GM19035 (cell line): ENCODE data around the gene HELZ2.
"Not testable (repeated sequence)": the region's sequence is repeated elsewhere in the genome, so short reads cannot be mapped to it uniquely, and the experiment has no call there.

Source experiments
- ATAC-seq: cut with Tn5 transposase; IDR thresholded peaks from one replicate; pipeline ENCODE4 v1.9.1; 2021; ENCODE audit not compliant: unreplicated experiment

Gene HELZ2, protein sequence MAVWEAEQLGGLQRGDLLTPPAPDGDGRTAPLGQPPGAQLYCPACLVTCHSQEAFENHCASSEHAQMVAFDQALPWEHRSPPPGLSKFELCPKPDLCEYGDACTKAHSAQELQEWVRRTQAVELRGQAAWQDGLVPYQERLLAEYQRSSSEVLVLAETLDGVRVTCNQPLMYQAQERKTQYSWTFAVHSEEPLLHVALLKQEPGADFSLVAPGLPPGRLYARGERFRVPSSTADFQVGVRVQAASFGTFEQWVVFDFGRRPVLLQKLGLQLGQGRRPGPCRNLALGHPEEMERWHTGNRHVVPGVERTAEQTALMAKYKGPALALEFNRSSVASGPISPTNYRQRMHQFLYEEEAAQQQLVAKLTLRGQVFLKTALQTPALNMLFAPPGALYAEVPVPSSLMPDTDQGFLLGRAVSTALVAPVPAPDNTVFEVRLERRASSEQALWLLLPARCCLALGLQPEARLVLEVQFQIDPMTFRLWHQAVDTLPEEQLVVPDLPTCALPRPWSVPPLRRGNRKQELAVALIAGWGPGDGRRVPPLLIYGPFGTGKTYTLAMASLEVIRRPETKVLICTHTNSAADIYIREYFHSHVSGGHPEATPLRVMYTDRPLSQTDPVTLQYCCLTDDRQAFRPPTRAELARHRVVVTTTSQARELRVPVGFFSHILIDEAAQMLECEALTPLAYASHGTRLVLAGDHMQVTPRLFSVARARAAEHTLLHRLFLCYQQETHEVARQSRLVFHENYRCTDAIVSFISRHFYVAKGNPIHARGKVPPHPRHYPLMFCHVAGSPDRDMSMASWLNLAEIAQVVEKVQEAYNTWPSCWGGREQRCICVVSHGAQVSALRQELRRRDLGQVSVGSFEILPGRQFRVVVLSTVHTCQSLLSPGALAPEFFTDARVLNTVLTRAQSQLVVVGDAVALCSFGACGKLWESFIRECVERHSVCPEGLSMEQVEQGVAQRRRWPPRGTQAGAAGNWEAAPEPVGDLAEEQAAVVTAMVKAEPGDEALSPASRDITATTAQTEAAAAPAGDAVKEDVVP (N-terminal part only)

DNA sequence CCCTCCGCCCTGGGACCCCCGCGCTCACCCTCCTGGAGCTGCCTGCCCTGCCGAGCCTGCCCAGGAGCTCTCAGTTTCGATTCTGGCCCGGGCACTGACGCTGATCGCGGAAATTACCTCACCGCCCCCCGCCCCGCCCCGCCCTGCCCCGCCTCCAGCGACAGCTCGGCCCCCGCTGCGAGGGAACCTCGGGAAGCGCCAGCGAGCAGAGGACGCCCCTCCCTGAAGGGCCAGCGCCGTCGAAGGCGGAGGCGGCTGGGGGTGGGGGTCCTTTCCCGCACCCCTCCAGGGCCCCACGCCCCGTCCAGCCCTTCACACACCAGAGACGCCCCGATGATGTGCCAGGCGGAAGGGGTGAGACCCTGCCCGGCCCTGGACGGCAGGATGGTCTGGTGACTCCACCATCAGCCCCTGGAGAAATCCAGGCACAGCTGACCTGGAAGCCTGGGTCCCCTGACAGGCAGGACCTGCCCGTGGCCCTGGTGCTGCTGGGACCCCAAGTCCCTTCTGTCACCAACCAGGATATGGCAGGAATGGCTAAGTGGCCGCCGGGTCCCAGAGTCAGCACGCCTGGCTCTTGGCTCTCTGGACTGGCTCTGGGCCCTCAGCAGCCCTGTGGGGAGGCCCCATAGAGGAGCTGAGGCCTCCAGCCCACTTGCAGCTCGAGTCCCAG, at the start of gene HELZ2:
Gene HELZ2, minus strand, starts transcription at position 84 of the 673 bp plus-strand sequence. CDS start 1,854 bp downstream, outside the sequence.
- ATAC-seq, result no peak

DNA sequence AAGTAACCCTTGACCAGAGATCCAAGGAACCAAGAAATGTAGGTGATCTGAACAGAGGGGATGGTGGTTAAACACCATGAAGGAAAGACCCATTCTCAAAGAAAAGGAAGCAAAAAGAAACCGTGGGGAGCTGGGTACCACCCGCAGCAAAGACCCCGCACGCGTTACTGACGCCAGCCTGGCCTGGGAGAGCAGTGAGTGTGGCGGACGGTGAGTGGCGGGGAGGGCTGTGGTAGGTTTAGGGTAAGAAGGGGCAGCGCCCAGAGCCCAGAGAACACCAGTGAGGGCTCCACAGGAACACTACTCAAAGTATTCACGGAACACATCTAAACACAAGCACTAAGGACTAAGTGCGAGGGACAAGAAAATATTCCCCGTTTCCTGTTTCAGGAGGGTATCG, 48.7 kb upstream of the HELZ2 start:
- no peak for ATAC-seq

DNA sequence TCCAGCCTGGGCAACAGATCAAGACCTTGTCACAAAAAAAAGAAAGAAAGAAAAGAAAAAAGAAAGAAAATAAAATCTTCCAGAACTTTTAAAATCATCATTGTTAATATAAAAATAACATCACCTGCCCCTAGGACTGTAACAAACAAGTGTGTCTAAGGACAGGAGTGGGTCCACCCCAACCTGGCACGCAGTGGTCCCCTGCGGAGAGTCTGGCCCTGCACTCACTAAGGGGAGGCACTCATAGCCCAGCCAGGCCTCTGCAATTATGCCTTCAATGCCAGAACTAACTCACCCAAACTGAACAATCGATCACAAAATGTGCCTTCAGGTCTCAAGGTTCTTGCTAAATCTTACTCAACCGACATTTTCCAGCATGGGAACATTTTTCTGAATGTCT, 48.1 kb upstream of the HELZ2 start:
- ATAC-seq, result no peak

DNA sequence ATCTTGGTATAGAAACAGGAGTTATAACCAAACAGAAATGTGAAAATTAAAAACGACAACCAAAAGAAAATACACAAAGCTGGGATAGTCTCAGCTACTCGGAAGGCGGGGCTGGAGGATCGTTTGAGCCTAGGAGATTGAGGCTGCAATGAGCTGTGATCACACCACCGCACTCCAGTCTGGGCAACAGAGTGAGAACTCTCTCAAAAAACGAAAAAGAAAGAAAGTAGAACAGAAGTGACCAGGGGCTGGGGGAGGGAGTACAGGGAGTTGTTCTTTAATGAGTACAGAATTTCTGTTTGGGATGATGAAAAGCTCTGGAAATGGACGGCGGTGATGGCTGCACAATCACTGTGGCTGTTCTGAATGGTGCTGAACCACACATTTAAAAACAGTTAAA, 47.0 kb upstream of the HELZ2 start:
- no peak for ATAC-seq

DNA sequence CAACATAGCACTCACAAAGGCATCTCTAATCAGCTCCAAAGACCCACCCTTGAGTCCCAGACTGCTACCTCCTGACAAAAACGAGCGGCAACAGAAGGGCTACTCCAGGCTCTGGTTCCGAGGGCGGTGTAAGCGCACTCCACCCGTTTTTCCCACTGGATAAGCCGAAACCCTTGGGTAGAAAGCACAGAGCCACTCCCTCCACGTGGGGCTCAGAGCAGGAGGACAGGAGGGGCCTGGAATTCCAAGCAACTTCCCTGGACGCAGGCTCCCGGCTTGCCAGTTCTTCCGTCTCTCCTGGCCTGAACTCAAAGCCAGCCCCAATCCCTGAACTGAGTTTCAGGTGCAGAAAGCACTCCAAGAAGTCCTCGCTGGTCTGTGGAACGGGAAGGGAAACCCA, 45.5 kb upstream of the HELZ2 start:
- no peak for ATAC-seq

DNA sequence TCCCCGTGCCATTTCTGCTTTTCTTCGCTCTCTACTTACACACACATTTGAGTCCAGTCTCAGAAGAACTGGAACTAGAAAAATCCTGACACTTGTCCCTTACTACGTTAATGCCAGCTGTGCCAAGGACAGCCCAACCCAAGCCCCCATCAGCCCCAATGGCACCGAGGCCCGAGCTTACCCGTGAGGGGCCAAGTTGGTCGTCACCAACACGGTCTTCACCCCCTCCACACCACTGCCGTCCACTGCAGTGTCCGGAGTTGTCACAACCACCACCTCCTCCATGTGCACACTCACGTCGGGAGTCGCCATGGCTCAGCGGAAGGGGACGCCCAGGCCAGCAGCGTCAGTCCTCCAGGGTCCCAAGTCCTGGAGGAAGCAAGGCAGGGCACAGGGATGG, 45.0 kb upstream of the HELZ2 start:
- no peak for ATAC-seq

DNA sequence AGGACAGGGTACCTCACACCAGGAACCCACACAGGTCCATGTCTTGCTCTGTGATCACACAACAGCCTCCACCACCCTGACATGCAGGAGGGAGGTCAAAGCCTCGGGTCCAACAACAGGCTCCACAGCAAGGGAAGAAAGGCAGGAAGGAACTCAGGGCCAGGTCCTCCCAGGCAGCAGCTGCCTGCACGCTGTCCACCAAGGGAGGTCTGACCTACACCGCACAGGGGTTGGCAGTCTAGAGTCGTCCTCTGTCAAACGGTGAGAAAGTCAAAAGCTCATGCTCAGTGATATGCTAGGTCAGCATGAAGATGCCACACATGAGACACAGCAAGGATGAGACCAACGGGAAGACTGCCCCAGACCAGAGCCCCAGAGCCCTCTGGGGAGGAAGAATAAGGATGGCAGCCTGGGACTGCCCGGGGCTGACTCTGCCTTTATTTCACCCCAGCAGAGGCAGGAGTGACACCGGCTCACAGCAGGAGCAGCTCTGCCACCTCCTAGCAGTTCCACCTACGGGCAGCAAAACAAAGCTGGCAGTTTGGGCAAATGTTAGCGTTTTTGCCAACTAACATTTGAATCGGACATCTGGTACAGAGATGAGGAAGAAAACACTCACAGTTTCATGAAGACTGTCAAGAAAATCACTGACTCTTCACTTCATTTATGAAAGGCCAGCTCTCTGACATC, 44.4 kb upstream of the HELZ2 start:
- no peak for ATAC-seq

DNA sequence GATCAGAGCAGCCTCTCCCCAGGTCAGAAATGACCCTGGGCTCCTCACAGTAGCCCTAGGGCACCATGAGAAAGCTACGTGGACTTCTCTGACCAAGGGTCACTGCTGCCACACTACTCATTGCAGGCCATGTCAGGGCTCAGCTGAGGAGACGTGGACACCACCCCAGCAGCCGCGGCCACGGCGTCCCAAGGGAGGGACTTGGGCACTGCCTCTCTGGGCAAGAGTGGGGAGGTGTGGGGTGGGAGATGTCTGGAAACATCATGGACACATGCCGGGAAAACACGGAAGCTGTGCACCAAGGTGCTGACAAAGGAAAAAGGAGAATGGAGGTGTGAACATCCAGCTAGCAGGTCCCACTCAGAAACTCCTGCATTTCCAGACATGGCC, 43.8 kb upstream of the HELZ2 start:
- ATAC-seq, result no peak

DNA sequence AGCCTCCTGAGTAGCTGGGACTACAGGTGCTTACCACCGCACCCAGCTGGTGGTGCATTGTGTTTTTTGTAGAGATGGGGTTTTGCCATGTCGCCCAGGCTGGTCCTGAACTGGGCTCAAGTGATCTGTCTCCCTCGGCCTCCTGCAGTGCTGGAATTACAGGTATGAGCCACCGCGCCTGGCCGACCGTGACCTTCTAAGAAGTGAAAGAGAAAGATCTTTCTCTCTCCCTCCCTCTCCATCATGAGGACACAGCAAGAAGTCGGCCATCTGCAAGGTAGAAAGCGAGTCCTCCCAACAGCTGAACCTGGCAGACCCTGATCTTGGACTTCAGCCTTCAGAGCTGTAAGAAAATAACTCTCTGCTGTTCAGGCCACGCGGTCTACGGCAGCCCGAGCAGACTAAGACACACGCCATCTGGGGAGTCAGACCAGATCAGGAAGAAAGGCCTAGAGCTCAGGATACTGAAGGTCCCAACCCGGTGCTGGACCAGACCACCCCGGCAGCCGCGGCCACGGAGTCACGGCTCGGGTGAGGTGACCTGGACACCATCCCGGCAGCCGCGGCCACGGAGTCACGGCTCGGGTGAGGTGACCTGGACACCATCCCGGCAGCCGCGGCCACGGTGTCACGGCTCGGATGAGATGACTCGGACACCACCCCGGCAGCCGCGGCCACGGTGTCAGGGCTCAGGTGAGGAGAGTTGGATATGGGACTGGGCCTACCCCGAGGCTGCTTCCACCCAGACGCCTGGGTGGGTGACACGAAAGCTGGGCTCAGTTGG, 43.2 kb upstream of the HELZ2 start:
- no peak for ATAC-seq

DNA sequence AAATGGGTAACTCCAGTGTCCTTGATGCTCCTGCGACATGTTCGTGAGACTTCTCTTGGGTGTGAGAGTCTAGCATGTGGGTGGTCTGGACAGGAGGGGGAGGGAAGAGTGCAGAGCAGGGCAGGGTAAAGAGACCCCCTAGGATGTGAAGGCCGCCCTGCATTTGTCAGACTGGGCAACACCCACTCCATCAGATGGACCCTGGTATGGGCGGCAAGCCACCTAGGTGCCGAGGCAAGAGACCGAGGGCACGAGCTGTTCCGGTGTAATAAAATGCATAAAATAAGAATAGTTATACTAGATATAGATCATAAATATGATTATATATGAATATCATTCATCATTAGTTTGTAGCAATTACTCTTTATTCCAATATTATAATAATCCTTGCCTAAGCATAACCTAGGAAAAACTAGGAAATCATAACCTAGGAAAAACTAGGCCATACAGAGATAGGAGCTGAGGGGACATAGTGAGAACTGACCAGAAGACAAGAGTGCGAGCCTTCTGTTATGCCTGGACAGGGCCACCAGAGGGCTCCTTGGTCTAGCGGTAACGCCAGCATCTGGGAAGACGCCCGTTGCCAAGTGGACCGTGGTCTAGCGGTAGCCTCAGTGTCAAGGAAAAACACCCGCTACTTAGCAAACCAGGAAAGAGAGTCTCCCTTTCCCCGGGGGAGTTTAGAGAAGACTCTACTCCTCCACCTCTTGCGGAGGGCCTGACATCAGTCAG, 40.0 kb upstream of the HELZ2 start:
- ATAC-seq, result not testable (repeated sequence)

DNA sequence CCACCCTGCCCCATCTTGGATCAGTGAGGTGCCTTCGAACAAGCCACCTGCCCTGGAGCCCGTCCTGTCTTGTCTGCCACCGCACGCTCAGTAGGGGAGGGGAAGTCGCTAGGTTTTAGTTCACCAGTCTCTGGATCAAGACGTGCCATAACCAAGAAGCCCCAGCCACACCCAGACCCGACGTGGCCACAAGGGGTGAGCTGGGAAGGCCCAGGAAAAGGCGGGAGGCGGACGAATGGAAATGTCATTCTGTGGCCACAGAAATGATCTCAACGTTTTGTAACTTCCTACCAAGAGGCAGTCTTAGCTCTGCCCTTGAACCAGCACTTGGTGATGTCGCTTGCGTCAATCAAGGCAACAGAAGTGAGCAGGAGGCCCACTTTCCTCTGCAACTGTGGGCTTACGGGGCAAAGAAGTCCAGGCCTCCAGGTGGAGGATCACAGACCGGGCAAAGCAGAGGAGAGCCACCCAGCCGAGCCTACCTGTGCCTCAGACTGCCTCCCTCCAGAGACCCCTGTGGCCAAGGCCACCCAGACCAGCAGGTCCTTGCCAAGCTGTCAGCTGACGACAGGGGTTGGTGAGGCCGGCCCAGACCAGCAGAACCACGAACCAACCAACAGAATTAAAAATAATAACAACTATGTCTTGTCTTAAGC, 38.4 kb upstream of the HELZ2 start:
- ATAC-seq, result no peak

DNA sequence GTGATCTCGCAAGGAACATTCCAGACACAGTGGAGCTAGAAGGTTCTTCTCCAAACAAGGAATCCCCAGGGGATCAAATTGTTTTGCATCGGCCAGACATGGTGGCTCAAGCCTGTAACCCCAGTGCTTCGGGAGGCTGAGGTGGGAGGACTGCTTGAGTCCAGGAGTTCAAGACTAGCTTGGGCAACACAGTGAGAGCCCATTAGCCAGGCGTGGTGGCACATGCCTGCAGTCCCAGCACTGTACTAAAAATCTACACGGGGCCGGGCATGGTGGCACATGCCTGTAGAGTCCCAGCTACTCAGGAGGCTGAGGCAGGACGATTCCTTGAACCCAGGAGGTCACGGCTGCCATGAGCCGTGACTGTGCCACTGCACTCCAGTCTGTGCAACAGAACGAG, 37.6 kb upstream of the HELZ2 start:
- ATAC-seq, result no peak

DNA sequence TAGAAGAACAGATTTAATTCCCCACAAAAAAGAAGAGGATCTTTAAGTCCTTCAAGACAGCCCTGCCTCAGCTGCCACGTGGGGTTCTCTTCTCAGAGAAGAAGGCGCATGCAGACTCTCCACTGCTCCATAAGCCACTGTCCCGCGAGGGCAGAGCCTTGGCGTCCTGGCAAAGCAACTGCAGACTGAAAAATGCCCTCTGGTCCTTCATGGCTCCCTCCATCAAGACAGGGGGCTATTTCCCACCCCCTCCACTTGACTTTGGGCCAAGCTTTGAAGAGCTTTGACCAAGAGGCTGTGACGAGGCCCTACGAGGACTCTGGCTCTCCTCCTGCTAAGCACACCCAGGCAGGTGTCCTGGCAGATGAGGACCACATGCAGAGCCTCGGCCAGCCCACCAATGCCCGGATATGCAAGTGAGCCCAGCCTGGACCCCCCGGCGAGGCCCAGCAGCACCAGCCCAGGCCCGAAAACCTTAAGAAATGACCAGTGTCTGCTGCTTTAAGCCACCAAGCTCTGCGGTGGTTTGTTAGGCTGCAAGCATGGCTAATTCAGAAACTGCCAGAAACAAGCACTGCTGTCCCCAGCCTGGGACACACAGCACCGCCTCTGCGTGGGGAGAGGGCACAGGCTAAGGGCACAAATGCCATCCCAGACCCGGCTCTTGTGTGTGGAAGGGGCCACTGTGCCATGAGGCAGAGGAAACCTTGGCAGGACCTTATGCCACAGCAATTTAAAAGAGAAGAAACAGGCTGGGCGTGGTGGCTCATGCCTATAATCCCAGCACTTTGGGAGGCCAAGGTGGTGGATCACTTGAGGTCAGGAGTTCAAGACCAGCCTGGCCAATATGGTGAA, 36.8 kb upstream of the HELZ2 start:
- no peak for ATAC-seq

DNA sequence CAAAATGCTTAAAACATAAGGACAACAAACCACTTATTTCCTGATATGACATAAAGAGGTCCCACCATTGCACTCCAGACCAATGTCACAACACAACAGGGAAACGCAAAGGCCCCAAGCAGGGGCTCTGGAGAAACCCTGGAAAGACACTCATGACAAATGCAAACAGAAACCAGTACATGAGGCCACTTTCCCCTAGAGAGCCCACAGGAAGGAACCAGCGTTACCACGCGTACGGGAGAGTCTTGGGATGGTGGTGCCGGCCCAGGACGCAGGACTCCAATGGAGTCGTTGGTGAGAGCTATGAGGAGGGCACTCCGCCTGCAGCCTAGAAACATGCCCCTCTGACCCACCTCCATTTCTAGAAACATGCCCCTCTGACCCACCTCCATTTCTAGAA, 32.6 kb upstream of the HELZ2 start:
- ATAC-seq, result no peak

DNA sequence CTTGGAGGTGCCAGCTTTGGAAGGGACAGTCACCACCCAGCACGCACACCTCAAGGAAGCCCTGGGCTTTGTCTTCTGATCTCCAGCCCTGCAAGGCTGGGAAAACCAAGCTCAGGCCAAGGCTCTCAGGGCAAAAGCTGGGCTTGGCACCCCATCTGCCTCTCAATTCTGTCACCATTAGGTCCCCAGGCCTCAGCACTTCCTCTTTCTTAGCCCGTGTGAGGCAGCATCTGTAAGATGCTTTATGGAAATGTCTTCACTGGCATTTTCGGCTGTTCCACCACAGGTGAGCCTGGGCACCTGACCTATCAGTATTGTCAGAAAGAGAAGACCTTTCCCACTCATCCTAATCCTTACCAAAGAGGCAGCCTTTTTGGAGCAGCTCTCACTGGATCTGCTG, 28.3 kb upstream of the HELZ2 start:
- no peak for ATAC-seq

DNA sequence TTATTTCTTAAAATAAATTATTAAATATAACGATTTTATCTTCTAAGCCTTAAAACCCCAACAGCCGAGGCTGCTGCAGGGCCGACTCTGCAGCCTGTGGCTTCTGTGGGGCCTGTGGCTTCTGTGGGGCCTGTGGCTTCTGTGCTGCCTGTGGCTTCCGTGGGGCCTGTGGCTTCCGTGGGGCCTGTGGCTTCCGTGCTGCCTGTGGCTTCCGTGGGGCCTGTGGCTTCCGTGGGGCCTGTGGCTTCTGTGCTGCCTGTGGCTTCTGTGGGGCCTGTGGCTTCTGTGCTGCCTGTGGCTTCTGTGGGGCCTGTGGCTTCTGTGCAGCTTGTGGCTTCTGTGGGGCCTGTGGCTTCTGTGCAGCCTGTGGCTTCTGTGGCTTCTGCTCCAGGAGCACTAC, 27.6 kb upstream of the HELZ2 start:
- ATAC-seq, result not testable (repeated sequence)

DNA sequence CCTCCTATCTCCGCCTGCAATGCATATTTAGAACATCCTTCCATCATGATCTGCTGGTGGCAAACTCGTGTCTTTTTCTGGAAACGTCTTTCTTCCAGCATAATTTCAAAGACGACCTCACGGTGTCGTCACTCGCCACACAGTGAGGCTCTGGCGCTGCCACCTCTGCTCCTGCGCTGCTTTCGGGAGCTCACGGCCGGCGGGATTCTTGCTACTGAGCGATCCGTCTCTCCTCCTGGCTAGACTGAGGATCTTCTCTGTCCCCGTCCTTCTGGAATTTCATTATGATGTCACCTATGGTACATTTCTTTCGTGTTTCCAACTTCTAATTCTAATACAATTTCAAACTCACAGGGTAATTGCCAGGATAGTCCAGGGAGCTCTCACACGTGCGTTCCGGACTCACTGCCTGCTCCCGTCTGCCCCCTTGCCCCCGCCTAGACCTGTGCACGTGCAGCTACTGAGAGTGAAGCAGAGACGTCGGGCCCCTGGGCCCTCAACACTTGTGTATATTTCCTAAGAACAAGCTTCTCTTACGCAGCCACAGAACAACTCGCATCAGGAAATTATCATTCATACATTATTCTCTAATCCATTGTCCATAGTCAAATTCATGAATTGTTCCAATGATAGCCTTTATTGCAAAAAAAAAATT, 25.5 kb upstream of the HELZ2 start:
- no peak for ATAC-seq
